ENCODE results near the gene SSR3. TPM values are rescaled to one million over a fixed set of nuclear protein-coding genes. Genes with fewer than 3 reads are reported as not detected.
"Not testable (repeated sequence)": the region's sequence is repeated elsewhere in the genome, so short reads cannot be mapped to it uniquely, and the experiment has no call there.

SSR3 gene
- total RNA-seq, 4 donors from 2014 or later, result 27.5 to 72.9 (median 44.4) TPM

DNA sequence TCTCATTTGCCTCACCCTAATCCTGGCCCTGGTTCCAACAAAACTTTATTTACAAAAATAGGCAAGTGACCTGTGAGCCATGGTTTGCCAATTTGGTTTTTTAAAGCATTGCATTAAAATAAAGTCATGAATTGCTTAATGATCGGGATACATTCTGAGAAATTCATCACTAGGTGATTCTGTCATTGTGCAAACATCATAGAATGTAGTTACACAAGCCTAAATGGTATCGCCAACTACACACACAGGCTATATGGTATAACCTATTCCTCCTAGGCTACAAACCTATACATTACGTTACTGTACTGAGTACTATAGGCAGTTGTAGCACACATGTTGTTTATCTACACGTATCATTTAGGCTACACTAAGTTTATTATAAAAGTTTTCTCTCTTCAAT lies 45.9 kb upstream of the SSR3 start:
- intact Hi-C loops (cut with DNase I; ENCODE audit: low total_unique reads), result no loop called here
- 92 to 98% methylated on average over 4 of the region's 4 CpGs for WGBS, 2 donors
- H3K4me3 ChIP-seq (ENCODE audit: low read depth, poor library complexity, severe bottlenecking), result no peak overlapping the region

DNA sequence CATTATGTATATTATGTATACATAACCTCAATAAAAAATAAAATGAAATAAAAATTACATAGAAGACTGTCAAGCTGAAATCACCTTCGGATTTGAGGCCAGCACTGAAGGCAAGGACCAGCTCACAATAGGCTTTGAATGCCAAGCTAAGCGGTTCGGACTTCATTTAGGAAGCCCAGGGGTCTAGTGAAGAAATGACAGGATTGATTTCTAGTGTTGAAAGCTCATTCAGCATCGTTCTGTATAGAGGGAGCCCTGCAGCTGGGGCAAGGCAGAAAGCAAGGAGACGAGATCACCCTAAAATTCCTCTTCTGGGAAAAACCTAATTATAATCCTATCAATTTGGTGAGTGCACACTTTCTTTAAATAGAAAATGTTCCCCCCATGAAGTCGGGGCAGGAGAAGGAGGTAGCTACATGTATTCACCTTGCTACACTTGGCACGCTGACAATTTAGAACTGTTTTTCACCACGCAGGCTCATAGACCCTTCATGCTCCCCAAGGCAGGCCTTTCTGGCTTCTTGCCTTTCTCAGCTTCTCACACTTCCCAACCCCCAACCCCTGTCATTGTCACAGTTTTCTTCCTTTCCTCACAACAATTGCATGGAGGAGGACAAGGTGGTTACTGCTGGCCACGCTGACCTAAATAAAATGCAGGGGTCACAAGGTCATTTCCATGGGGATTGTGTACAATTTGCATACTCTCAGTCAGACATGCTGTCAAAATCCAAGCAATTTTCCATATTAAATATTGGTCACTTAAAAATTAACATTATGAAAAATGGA lies 44.4 kb upstream of the SSR3 start:
- H3K4me3 ChIP-seq (ENCODE audit: low read depth, poor library complexity, severe bottlenecking), result no peak overlapping the region
- no peak for TF ChIP-seq POLR2A (IDR thresholded peaks at IDR 0.05)
- TF ChIP-seq, protein P1, sequence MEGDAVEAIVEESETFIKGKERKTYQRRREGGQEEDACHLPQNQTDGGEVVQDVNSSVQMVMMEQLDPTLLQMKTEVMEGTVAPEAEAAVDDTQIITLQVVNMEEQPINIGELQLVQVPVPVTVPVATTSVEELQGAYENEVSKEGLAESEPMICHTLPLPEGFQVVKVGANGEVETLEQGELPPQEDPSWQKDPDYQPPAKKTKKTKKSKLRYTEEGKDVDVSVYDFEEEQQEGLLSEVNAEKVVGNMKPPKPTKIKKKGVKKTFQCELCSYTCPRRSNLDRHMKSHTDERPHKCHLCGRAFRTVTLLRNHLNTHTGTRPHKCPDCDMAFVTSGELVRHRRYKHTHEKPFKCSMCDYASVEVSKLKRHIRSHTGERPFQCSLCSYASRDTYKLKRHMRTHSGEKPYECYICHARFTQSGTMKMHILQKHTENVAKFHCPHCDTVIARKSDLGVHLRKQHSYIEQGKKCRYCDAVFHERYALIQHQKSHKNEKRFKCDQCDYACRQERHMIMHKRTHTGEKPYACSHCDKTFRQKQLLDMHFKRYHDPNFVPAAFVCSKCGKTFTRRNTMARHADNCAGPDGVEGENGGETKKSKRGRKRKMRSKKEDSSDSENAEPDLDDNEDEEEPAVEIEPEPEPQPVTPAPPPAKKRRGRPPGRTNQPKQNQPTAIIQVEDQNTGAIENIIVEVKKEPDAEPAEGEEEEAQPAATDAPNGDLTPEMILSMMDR (IDR thresholded peaks at IDR 0.05), result no peak
- 78 to 79% methylated on average over 9 of the region's 9 CpGs for WGBS, 2 donors
- no peak for DNase-seq (ENCODE audit: low spot score in 2 of 2)
- intact Hi-C loops (cut with DNase I; ENCODE audit: low total_unique reads), result no loop called here

More for the DNA sequence above, 45.9 kb upstream of the SSR3 start:
- TF ChIP-seq POLR2A (IDR thresholded peaks at IDR 0.05), result no peak
- TF ChIP-seq, protein P1 (IDR thresholded peaks at IDR 0.05), result no peak
- no peak for DNase-seq (ENCODE audit: low spot score in 2 of 2)

DNA sequence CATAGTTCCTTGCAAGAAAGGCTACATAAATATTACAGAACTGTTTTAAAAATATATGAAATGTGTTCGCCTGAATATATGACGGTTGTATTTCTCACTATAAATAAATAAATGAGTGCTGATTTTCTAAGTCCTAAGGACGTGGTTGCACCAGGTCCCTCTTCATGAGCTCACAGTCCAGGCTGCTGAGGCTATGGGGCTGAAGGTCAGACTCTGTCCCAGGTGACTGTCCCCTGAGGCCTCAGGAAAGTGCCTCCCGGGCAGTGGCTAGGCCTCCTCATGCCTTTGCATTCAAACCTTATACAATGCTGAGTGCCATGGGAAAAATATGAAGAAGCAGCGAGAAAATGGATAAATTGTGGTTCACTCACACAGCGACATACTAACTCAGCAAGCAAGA lies 43.5 kb upstream of the SSR3 start:
- H3K4me3 ChIP-seq (ENCODE audit: low read depth, poor library complexity, severe bottlenecking), result no peak overlapping the region
- intact Hi-C loops (cut with DNase I; ENCODE audit: low total_unique reads), result no loop called here
- WGBS, 2 donors, result 94 to 95% methylated on average over 6 of the region's 6 CpGs
- TF ChIP-seq, protein P1 (IDR thresholded peaks at IDR 0.05), result no peak
- TF ChIP-seq POLR2A (IDR thresholded peaks at IDR 0.05), result no peak
- DNase-seq (ENCODE audit: low spot score in 2 of 2), result no peak

DNA sequence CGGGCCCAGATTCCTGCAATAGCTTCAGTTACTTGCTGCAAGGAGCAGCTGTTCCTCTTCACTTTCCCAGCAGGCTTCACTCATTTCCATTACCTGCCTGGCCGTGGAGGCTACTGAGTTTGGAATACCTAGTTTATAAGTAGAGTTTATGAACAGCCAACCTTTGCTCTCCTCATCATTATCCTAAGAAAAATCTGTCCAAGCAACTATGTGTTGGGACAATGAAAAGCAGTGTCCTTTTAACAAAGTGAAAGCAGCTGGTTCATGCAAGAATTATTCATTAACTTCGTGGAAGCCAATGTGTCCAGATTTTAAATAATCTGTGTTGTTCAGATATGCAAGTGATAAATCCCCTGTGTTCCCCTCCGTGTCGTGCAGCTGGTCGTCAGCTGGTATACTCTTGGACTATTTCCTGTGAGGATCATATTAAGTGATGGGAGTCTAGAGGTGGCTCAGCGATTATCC lies 39.3 kb upstream of the SSR3 start:
- 44 to 49% methylated on average over 7 of the region's 7 CpGs for WGBS, 2 donors
- no peak for TF ChIP-seq POLR2A (IDR thresholded peaks at IDR 0.05)
- TF ChIP-seq, protein P1 (IDR thresholded peaks at IDR 0.05), result no peak
- no peak for DNase-seq (ENCODE audit: low spot score in 2 of 2)
- intact Hi-C loops (cut with DNase I; ENCODE audit: low total_unique reads), result no loop called here
- no peak overlapping the region for H3K4me3 ChIP-seq (ENCODE audit: low read depth, poor library complexity, severe bottlenecking)

DNA sequence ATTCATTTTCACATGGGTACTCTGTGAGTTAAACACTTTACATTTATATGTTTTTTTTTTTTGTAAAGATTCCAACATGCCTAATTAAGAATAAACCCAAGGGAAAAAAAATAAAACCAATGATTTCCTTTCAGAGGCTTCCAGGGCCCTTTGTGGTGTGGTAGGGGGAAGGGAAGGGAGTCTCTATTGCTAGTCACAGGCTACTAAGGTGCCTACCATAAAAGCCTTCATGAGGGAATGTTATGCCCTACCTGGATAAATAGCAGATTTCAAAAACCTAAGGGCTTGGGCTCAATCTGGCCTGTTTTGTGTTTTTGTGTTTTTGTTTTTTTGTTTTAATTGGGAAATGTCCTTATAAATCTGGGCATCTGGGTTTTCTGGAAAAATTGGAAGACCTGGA lies 38.9 kb upstream of the SSR3 start:
- intact Hi-C loops (cut with DNase I; ENCODE audit: low total_unique reads), result no loop called here
- H3K4me3 ChIP-seq (ENCODE audit: low read depth, poor library complexity, severe bottlenecking), result no peak overlapping the region
- no peak for TF ChIP-seq POLR2A (IDR thresholded peaks at IDR 0.05)
- TF ChIP-seq, protein P1 (IDR thresholded peaks at IDR 0.05), result no peak
- no peak for DNase-seq (ENCODE audit: low spot score in 2 of 2)

DNA sequence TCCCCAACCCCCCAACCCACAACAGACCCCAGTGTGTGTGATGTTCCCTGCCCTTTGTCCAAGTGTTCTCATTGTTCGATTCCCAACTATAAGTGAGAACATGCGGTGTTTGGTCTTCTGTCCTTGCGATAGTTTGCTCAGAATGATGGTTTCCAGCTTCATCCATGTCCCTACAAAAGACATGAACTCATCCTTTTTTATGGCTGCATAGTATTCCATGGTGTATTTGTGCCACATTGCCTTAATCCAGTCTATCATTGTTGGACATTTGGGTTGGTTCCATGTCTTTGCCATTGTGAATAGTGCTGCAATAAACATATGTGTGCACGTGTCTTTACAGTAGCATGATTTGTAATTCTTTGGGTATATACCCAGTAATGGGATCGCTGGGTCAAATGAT lies 34.9 kb upstream of the SSR3 start:
- H3K4me3 ChIP-seq (ENCODE audit: low read depth, poor library complexity, severe bottlenecking); intact Hi-C loops (cut with DNase I; ENCODE audit: low total_unique reads); DNase-seq (ENCODE audit: low spot score in 2 of 2): not testable (repeated sequence)
- 84 to 96% methylated on average over 5 of the region's 5 CpGs for WGBS, 2 donors

Measured in lower leg skin (tissue), 4 donors.